Renal cortex interstitium (tissue), 11 donors: ENCODE data around the gene MAP1LC3B2. TPM values are rescaled to one million over a fixed set of nuclear protein-coding genes. Genes with fewer than 3 reads are reported as not detected.

Source experiments
- DNase-seq, 11 donors: peaks; one replicate each; pipeline ENCODE4 v3.0.0-alpha.2; 2013; ENCODE audit warnings: low read depth in 9 of 11, low spot score in 4 of 11; ENCODE audit errors: extremely low read depth in 1 of 11
- polyA plus RNA-seq, 3 donors: library from polyadenylated mRNA; unstranded; fragments of 120-200 nt; gene quantifications; one replicate each; pipeline ENCODE4 v1.2.1, GENCODE V29; 2013; ENCODE audit not compliant: insufficient read length in 3 of 3

Gene MAP1LC3B2
- polyA plus RNA-seq, 3 donors: 7.9 to 10.8 (median 9.0) TPM

- no peak for DNase-seq
These were observed 44.5 kb downstream of the MAP1LC3B2 start for GRCh38 chr12:116603546-116604177.

GRCh38 chr12:116604178-116604895 lies 45.2 kb downstream of the MAP1LC3B2 start:
- no peak for DNase-seq

- DNase-seq: no peak
These were observed 45.9 kb downstream of the MAP1LC3B2 start for GRCh38 chr12:116604951-116605641.

- no peak for DNase-seq
These were observed 47.2 kb downstream of the MAP1LC3B2 start for GRCh38 chr12:116606397-116606796.

GRCh38 chr12:116607039-116607438 lies 47.9 kb downstream of the MAP1LC3B2 start:
- DNase-seq: no peak

GRCh38 chr12:116609319-116610114 lies 50.3 kb downstream of the MAP1LC3B2 start:
- DNase-seq: no peak

- DNase-seq: no peak
These were observed 51.9 kb downstream of the MAP1LC3B2 start for GRCh38 chr12:116610971-116611541.

GRCh38 chr12:116612436-116612835 lies 53.3 kb downstream of the MAP1LC3B2 start:
- DNase-seq: no peak

GRCh38 chr12:116613256-116613655 lies 54.1 kb downstream of the MAP1LC3B2 start:
- no peak for DNase-seq

- DNase-seq: no peak
These were observed 55.2 kb downstream of the MAP1LC3B2 start for GRCh38 chr12:116614194-116614915.

- DNase-seq: no peak
These were observed 56.1 kb downstream of the MAP1LC3B2 start for GRCh38 chr12:116615141-116615861.

GRCh38 chr12:116616536-116617248 lies 57.5 kb downstream of the MAP1LC3B2 start:
- no peak for DNase-seq

- no peak for DNase-seq
These were observed 60.1 kb downstream of the MAP1LC3B2 start for GRCh38 chr12:116619246-116619645.

- no peak for DNase-seq
These were observed 60.9 kb downstream of the MAP1LC3B2 start for GRCh38 chr12:116620124-116620491.

- no peak for DNase-seq
These were observed 61.5 kb downstream of the MAP1LC3B2 start for GRCh38 chr12:116620492-116621191.

GRCh38 chr12:116621194-116621593 lies 62.0 kb downstream of the MAP1LC3B2 start:
- no peak for DNase-seq

- no peak for DNase-seq
These were observed 65.3 kb downstream of the MAP1LC3B2 start for GRCh38 chr12:116624516-116624915.
